A549 (cell line): ENCODE data around the gene NUAK1.

ENCODE experiments used
- CEBPB ChIP-seq, 2 experiments: fragments of >200 bp in 1 of 2; sonication (Bioruptor Twin) in 1 of 2; formaldehyde crosslinking in 1 of 2; IDR thresholded peaks; 2 replicates each; pipeline ENCODE4 v1.6.1; 2012 to 2016
- CHD4 ChIP-seq: fragments of 200-600 bp; sonication (generic); IDR thresholded peaks from 2 replicates; pipeline ENCODE4 v1.6.1; 2016; ENCODE audit warnings: antibody characterized with exemption, mild to moderate bottlenecking, borderline replicate concordance
- EP300 ChIP-seq, 2 experiments: fragments of >200 bp; sonication (Bioruptor Twin); formaldehyde crosslinking; IDR thresholded peaks; 2 replicates in 1 of 2; 3 replicates in 1 of 2; pipeline ENCODE4 v1.6.1; 2016 to 2017
- HDAC2 ChIP-seq: fragments of 200-600 bp; sonication (generic); IDR thresholded peaks from 2 replicates; pipeline ENCODE4 v1.6.1; 2016
- HOXA7 ChIP-seq: fragments of 250-450 bp; sonication (Bioruptor Pico); IDR thresholded peaks from 2 replicates; pipeline ENCODE4 v1.5.0; 2020; ENCODE audit warnings: mild to moderate bottlenecking, moderate library complexity
- JUN ChIP-seq, 2 experiments: fragments of >200 bp; sonication (Bioruptor Twin); formaldehyde crosslinking; IDR thresholded peaks; 2 replicates in 1 of 2; 3 replicates in 1 of 2; pipeline ENCODE4 v1.6.1; 2016 to 2017
- MAZ ChIP-seq: fragments of 150-350 bp; IDR thresholded peaks from 2 replicates; pipeline ENCODE4 v1.6.1; 2014; ENCODE audit warnings: antibody characterized with exemption, low read depth, low read length, borderline replicate concordance
- NR3C1 ChIP-seq: fragments of >200 bp; sonication (Bioruptor Twin); formaldehyde crosslinking; IDR thresholded peaks from 3 replicates; pipeline ENCODE4 v1.6.1; 2017
- POLR2A ChIP-seq: IDR thresholded peaks from 2 replicates; pipeline ENCODE4 v1.6.1; 2012; ENCODE audit warnings: mild to moderate bottlenecking, low read length
- RARB ChIP-seq: fragments of 250-450 bp; sonication (Bioruptor Pico); IDR thresholded peaks from 2 replicates; pipeline ENCODE4 v1.8.0; 2021; ENCODE audit warnings: mild to moderate bottlenecking, moderate library complexity
- TF ChIP-seq, protein P1 (sequence below): fragments of 200-600 bp; sonication (generic); IDR thresholded peaks from 2 replicates; pipeline ENCODE4 v1.6.1; 2016; ENCODE audit warnings: antibody characterized with exemption, mild to moderate bottlenecking, moderate library complexity
- TF ChIP-seq, protein P2 (sequence below): fragments of >200 bp; sonication (Bioruptor Twin); formaldehyde crosslinking; IDR thresholded peaks from 3 replicates; pipeline ENCODE4 v1.5.1; 2016
- TF ChIP-seq, protein P3 (sequence below): fragments of 250-450 bp; sonication (Bioruptor Pico); IDR thresholded peaks from 2 replicates; pipeline ENCODE4 v1.5.0; 2021; ENCODE audit warnings: mild to moderate bottlenecking, moderate library complexity, borderline replicate concordance
- TF ChIP-seq, protein P4 (sequence below): IDR thresholded peaks from 2 replicates; pipeline ENCODE4 v1.6.1; 2012

DNA sequence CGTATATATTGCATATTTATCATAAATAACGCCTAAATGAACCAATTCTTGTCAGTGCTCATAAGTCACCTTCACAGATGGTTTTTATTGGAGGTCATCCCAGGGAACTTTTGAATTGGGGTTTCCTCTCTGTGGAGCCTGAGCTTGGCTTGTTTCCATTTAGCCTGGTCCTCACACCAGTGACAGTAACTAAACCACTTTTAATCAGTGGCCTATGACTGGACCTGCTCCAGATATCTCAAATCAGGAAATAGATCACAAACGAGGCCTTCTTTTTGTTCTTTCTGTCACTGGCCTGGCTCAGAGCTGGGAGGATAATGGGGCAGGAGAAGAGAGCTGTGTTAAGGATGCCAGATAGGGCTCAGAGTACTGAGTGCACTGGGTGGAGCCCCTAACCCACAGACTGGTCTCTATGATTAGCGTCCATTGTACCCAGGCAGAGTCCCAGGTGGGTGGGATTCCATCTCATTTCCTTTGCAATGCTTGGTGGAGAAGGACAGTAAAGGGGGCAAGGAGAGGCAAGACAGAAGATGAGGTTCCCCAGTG is 92.4 kb downstream of the NUAK1 start:
- TF ChIP-seq, protein P1, sequence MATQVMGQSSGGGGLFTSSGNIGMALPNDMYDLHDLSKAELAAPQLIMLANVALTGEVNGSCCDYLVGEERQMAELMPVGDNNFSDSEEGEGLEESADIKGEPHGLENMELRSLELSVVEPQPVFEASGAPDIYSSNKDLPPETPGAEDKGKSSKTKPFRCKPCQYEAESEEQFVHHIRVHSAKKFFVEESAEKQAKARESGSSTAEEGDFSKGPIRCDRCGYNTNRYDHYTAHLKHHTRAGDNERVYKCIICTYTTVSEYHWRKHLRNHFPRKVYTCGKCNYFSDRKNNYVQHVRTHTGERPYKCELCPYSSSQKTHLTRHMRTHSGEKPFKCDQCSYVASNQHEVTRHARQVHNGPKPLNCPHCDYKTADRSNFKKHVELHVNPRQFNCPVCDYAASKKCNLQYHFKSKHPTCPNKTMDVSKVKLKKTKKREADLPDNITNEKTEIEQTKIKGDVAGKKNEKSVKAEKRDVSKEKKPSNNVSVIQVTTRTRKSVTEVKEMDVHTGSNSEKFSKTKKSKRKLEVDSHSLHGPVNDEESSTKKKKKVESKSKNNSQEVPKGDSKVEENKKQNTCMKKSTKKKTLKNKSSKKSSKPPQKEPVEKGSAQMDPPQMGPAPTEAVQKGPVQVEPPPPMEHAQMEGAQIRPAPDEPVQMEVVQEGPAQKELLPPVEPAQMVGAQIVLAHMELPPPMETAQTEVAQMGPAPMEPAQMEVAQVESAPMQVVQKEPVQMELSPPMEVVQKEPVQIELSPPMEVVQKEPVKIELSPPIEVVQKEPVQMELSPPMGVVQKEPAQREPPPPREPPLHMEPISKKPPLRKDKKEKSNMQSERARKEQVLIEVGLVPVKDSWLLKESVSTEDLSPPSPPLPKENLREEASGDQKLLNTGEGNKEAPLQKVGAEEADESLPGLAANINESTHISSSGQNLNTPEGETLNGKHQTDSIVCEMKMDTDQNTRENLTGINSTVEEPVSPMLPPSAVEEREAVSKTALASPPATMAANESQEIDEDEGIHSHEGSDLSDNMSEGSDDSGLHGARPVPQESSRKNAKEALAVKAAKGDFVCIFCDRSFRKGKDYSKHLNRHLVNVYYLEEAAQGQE, result no peak
- TF ChIP-seq, protein P2, sequence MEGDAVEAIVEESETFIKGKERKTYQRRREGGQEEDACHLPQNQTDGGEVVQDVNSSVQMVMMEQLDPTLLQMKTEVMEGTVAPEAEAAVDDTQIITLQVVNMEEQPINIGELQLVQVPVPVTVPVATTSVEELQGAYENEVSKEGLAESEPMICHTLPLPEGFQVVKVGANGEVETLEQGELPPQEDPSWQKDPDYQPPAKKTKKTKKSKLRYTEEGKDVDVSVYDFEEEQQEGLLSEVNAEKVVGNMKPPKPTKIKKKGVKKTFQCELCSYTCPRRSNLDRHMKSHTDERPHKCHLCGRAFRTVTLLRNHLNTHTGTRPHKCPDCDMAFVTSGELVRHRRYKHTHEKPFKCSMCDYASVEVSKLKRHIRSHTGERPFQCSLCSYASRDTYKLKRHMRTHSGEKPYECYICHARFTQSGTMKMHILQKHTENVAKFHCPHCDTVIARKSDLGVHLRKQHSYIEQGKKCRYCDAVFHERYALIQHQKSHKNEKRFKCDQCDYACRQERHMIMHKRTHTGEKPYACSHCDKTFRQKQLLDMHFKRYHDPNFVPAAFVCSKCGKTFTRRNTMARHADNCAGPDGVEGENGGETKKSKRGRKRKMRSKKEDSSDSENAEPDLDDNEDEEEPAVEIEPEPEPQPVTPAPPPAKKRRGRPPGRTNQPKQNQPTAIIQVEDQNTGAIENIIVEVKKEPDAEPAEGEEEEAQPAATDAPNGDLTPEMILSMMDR, result no peak
- TF ChIP-seq, protein P3, sequence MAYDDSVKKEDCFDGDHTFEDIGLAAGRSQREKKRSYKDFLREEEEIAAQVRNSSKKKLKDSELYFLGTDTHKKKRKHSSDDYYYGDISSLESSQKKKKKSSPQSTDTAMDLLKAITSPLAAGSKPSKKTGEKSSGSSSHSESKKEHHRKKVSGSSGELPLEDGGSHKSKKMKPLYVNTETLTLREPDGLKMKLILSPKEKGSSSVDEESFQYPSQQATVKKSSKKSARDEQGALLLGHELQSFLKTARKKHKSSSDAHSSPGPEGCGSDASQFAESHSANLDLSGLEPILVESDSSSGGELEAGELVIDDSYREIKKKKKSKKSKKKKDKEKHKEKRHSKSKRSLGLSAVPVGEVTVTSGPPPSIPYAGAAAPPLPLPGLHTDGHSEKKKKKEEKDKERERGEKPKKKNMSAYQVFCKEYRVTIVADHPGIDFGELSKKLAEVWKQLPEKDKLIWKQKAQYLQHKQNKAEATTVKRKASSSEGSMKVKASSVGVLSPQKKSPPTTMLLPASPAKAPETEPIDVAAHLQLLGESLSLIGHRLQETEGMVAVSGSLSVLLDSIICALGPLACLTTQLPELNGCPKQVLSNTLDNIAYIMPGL (CRISPR knock-in tag), result no peak
- TF ChIP-seq CEBPB (IDR thresholded peaks at IDR 0.05), result no peak
- no peak for TF ChIP-seq MAZ
- no peak for TF ChIP-seq HDAC2
- no peak for TF ChIP-seq JUN (IDR thresholded peaks at IDR 0.05)
- TF ChIP-seq POLR2A, result no peak
- no peak for TF ChIP-seq HOXA7 (CRISPR knock-in tag)
- TF ChIP-seq, protein P4, sequence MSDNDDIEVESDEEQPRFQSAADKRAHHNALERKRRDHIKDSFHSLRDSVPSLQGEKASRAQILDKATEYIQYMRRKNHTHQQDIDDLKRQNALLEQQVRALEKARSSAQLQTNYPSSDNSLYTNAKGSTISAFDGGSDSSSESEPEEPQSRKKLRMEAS, result no peak
- no peak for TF ChIP-seq CHD4
- TF ChIP-seq RARB, result no peak
- no peak for TF ChIP-seq EP300 (IDR thresholded peaks at IDR 0.05)
- TF ChIP-seq NR3C1, result no peak
